HEK293 (cell line): ENCODE results near the gene SARM1.
A peak's percentile ranks its signal among the peaks of the same experiment; 100 is the strongest.

ENCODE experiments used
- CTCF ChIA-PET: fragments of 350-600 bp; formaldehyde crosslinking; extraction: SDS; loops from one replicate; lab custom pipeline; 2021; ENCODE audit warnings: antibody characterized with exemption; lab: Yijun Ruan, JAX
- POLR2A ChIA-PET: fragments of 300-600 bp; formaldehyde crosslinking; extraction: SDS; loops from one replicate; lab custom pipeline; 2020; ENCODE audit warnings: antibody characterized with exemption, inconsistent platforms; lab: Yijun Ruan, JAX
- H3K27ac ChIP-seq: fragments of 200-500 bp; sonication (Bioruptor generic); 2 replicates; pipeline ENCODE4 v1.5.1; 2014; ENCODE audit warnings: low read depth, low read length, control low read depth, inconsistent platforms; ENCODE audit errors: extremely low read depth
- H3K36me3 ChIP-seq, 2 experiments: fragments of 200-500 bp in 1 of 2; sonication (Bioruptor generic) in 1 of 2; 1 replicate in 1 of 2; 2 replicates in 1 of 2; pipeline ENCODE4 v1.5.1; 2014 to 2017; ENCODE audit warnings: inconsistent platforms in 2 of 2, low read length in 2 of 2; ENCODE audit not compliant: control insufficient read depth in 2 of 2, insufficient read depth in 1 of 2
- H3K4me1 ChIP-seq: fragments of 200-500 bp; sonication (Bioruptor generic); 2 replicates; pipeline ENCODE4 v1.5.1; 2014; ENCODE audit warnings: mild to moderate bottlenecking, low read length, inconsistent platforms; ENCODE audit not compliant: control insufficient read depth, insufficient read depth
- H3K4me3 ChIP-seq: 2 replicates; pipeline ENCODE4 v1.5.1; 2011; ENCODE audit warnings: low read depth, mild to moderate bottlenecking, control low read depth, low read length, moderate library complexity
- H3K9me3 ChIP-seq: fragments of 200-500 bp; sonication (Bioruptor generic); 2 replicates; pipeline ENCODE4 v1.5.1; 2014; ENCODE audit warnings: low read depth, low read length, inconsistent platforms; ENCODE audit not compliant: control insufficient read depth, insufficient read depth
- FEZF1 ChIP-seq: fragments of 450-650 bp; formaldehyde crosslinking; IDR thresholded peaks from 2 replicates; pipeline ENCODE4 v1.5.1; 2016; ENCODE audit warnings: missing biosample characterization, missing genetic modification characterization
- KLF17 ChIP-seq: fragments of 450-650 bp; formaldehyde crosslinking; IDR thresholded peaks from 2 replicates; pipeline ENCODE4 v1.5.1; 2016; ENCODE audit warnings: missing biosample characterization, missing genetic modification characterization
- SP3 ChIP-seq: fragments of 450-650 bp; formaldehyde crosslinking; IDR thresholded peaks from 2 replicates; pipeline ENCODE4 v1.5.1; 2016; ENCODE audit warnings: missing biosample characterization, missing genetic modification characterization
- SP7 ChIP-seq: fragments of 450-650 bp; formaldehyde crosslinking; IDR thresholded peaks from 2 replicates; pipeline ENCODE4 v1.5.1; 2016; ENCODE audit warnings: missing biosample characterization, missing genetic modification characterization
- ZFHX2 ChIP-seq: fragments of 450-650 bp; formaldehyde crosslinking; conservative IDR thresholded peaks from 2 replicates; pipeline ENCODE4 v1.5.1; 2016; ENCODE audit warnings: missing biosample characterization, missing genetic modification characterization
- ZNF121 ChIP-seq: fragments of 450-650 bp; formaldehyde crosslinking; IDR thresholded peaks from 2 replicates; pipeline ENCODE4 v1.5.1; 2016; ENCODE audit warnings: missing biosample characterization, missing genetic modification characterization
- ZNF19 ChIP-seq: fragments of 450-650 bp; formaldehyde crosslinking; IDR thresholded peaks from 2 replicates; pipeline ENCODE4; 2016; ENCODE audit warnings: missing biosample characterization, missing genetic modification characterization, low read depth
- ZNF366 ChIP-seq: fragments of 450-650 bp; formaldehyde crosslinking; conservative IDR thresholded peaks from 2 replicates; pipeline ENCODE4 v1.5.1; 2016; ENCODE audit warnings: missing biosample characterization, missing genetic modification characterization
- ZNF398 ChIP-seq: fragments of 450-650 bp; formaldehyde crosslinking; IDR thresholded peaks from 2 replicates; pipeline ENCODE4 v1.5.1; 2017; ENCODE audit warnings: missing biosample characterization, missing genetic modification characterization
- ZNF473 ChIP-seq: fragments of 450-650 bp; formaldehyde crosslinking; IDR thresholded peaks from 2 replicates; pipeline ENCODE4 v1.5.1; 2017; ENCODE audit warnings: missing biosample characterization, missing genetic modification characterization
- ZNF561 ChIP-seq: fragments of 450-650 bp; IDR thresholded peaks from 2 replicates; pipeline ENCODE4 v1.5.1; 2018; ENCODE audit warnings: missing biosample characterization, missing genetic modification characterization, borderline replicate concordance
- ZNF600 ChIP-seq: fragments of 450-650 bp; formaldehyde crosslinking; IDR thresholded peaks from 2 replicates; pipeline ENCODE4 v1.5.1; 2016; ENCODE audit warnings: missing biosample characterization, missing genetic modification characterization
- ZNF624 ChIP-seq: fragments of 450-650 bp; formaldehyde crosslinking; IDR thresholded peaks from 2 replicates; pipeline ENCODE4 v1.5.1; 2017; ENCODE audit warnings: missing biosample characterization, missing genetic modification characterization
- ZNF76 ChIP-seq: fragments of 450-650 bp; formaldehyde crosslinking; IDR thresholded peaks from 2 replicates; pipeline ENCODE4; 2016; ENCODE audit warnings: low read depth, missing biosample characterization, missing genetic modification characterization, borderline replicate concordance
- TF ChIP-seq, protein P1 (sequence below): fragments of 450-650 bp; formaldehyde crosslinking; IDR thresholded peaks from 2 replicates; pipeline ENCODE4 v1.5.1; 2016; ENCODE audit warnings: missing biosample characterization, missing genetic modification characterization, low read depth
- TF ChIP-seq, protein P2 (sequence below): fragments of 450-650 bp; formaldehyde crosslinking; IDR thresholded peaks from 2 replicates; pipeline ENCODE4 v1.5.1; 2016; ENCODE audit warnings: missing biosample characterization, missing genetic modification characterization
- TF ChIP-seq, protein P3 (sequence below): fragments of 450-650 bp; formaldehyde crosslinking; IDR thresholded peaks from 2 replicates; pipeline ENCODE4 v1.5.1; 2016; ENCODE audit warnings: missing biosample characterization, missing genetic modification characterization

SARM1 gene

DNA sequence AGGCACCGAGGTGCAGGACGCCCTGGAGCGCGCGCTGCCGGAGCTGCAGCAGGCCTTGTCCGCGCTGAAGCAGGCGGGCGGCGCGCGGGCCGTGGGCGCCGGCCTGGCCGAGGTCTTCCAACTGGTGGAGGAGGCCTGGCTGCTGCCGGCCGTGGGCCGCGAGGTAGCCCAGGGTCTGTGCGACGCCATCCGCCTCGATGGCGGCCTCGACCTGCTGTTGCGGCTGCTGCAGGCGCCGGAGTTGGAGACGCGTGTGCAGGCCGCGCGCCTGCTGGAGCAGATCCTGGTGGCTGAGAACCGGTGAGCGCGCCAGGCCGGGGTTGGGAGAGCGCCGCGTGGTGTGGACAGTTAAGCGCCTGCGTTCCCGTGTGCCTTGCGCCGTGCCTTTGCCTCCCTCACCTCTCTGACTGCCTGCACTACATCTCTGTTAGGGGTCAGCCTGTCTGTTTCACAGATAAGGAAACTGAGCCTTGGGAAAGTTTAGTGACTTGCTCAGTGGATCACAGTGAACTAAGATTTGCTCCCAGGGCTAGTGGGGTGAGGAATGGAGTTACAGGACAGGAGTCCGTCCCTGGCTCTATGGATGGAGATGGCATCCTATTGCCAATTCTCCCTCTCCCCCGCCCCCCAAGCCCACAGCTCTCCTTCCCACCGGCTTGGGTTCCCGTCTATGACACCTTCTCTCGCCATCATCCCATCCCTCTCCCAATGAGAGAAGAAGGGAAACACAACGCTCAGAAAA, 880 bp downstream of the SARM1 start (continued):
- TF ChIP-seq, protein P1, sequence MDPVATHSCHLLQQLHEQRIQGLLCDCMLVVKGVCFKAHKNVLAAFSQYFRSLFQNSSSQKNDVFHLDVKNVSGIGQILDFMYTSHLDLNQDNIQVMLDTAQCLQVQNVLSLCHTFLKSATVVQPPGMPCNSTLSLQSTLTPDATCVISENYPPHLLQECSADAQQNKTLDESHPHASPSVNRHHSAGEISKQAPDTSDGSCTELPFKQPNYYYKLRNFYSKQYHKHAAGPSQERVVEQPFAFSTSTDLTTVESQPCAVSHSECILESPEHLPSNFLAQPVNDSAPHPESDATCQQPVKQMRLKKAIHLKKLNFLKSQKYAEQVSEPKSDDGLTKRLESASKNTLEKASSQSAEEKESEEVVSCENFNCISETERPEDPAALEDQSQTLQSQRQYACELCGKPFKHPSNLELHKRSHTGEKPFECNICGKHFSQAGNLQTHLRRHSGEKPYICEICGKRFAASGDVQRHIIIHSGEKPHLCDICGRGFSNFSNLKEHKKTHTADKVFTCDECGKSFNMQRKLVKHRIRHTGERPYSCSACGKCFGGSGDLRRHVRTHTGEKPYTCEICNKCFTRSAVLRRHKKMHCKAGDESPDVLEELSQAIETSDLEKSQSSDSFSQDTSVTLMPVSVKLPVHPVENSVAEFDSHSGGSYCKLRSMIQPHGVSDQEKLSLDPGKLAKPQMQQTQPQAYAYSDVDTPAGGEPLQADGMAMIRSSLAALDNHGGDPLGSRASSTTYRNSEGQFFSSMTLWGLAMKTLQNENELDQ (tag by site-specific recombination), result no peak
- TF ChIP-seq ZNF561 (tag by site-specific recombination) (peak; percentile 49; the same call in 1 of the 2 replicates), ZNF600 (tag by site-specific recombination) (peak; percentile 21; the same call in 1 of the 2 replicates), ZNF76 (peak; percentile 14; the same call in 1 of the 2 replicates)

- Histone ChIP-seq H3K4me1 (peaks cover 13% of the 10 kb centered on the region), H3K9me3 (no peaks in the 10 kb centered on the region), H3K27ac (no peak overlapping the region), H3K4me3 (0 out of 2 replicates have a peak overlapping the region, but pooled peaks have one; percentile 50), H3K36me3 (no peaks in the 10 kb centered on the region; a peak in 1 of 3 replicates)
- POLR2A ChIA-PET, result interaction anchor here (7.1 kb wide), 1 partner anchor 15 kb away, joined by 66 read pairs; the partner anchor contains the start of gene POLDIP2
- CTCF ChIA-PET, result interaction anchor here (0.7 kb wide), 1 partner anchor 44 kb away, joined by 4 read pairs; no protein-coding TSS in a partner anchor
- TF ChIP-seq ZNF398 (tag by site-specific recombination), result peak; percentile 24; the same call in 1 of the 2 replicates
- TF ChIP-seq ZNF624 (tag by site-specific recombination), result no peak
- TF ChIP-seq ZNF366 (tag by site-specific recombination), result 0 out of 2 replicates have a peak, but pooled peaks have one; percentile 42
- TF ChIP-seq, protein P2, sequence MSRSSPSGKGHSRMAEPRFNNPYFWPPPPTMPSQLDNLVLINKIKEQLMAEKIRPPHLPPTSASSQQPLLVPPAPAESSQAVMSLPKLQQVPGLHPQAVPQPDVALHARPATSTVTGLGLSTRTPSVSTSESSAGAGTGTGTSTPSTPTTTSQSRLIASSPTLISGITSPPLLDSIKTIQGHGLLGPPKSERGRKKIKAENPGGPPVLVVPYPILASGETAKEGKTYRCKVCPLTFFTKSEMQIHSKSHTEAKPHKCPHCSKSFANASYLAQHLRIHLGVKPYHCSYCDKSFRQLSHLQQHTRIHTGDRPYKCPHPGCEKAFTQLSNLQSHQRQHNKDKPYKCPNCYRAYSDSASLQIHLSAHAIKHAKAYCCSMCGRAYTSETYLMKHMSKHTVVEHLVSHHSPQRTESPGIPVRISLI (tag by site-specific recombination), result no peak
- TF ChIP-seq KLF17 (tag by site-specific recombination), result peak; percentile 51; the same call in 1 of the 2 replicates
Measured at GRCh38 chr17:28372945-28373274, 1.4 kb downstream of the SARM1 start.

- H3K4me1 ChIP-seq, result peaks cover 2% of the 10 kb centered on the region; the same call in 1 of the 2 replicates
- H3K36me3 ChIP-seq, result peaks cover 0 to 29% of the 10 kb centered on the region in 2 experiments; a peak in 2 of 3 replicates
- ChIA-PET CTCF (interaction anchor here (0.6 to 3.3 kb wide), 5 partner anchors 9 to 54 kb away, joined by 3 to 15 read pairs (median 5); partner anchors contain the start of gene VTN), POLR2A (interaction anchor here (0.7 to 1.7 kb wide), 11 partner anchors 8 to 44 kb away, joined by 3 to 7 read pairs (median 4); partner anchors contain the start of genes IFT20, POLDIP2, SARM1 and TNFAIP1)
- H3K27ac ChIP-seq, result no peak overlapping the region
- H3K9me3 ChIP-seq, result no peaks in the 10 kb centered on the region
- no peak overlapping the region for H3K4me3 ChIP-seq
- TF ChIP-seq, protein P3, sequence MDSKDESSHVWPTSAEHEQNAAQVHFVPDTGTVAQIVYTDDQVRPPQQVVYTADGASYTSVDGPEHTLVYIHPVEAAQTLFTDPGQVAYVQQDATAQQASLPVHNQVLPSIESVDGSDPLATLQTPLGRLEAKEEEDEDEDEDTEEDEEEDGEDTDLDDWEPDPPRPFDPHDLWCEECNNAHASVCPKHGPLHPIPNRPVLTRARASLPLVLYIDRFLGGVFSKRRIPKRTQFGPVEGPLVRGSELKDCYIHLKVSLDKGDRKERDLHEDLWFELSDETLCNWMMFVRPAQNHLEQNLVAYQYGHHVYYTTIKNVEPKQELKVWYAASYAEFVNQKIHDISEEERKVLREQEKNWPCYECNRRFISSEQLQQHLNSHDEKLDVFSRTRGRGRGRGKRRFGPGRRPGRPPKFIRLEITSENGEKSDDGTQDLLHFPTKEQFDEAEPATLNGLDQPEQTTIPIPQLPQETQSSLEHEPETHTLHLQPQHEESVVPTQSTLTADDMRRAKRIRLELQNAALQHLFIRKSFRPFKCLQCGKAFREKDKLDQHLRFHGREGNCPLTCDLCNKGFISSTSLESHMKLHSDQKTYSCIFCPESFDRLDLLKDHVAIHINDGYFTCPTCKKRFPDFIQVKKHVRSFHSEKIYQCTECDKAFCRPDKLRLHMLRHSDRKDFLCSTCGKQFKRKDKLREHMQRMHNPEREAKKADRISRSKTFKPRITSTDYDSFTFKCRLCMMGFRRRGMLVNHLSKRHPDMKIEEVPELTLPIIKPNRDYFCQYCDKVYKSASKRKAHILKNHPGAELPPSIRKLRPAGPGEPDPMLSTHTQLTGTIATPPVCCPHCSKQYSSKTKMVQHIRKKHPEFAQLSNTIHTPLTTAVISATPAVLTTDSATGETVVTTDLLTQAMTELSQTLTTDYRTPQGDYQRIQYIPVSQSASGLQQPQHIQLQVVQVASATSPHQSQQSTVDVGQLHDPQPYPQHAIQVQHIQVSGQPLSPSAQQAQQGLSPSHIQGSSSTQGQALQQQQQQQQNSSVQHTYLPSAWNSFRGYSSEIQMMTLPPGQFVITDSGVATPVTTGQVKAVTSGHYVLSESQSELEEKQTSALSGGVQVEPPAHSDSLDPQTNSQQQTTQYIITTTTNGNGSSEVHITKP (tag by site-specific recombination), result peak; percentile 54
- TF ChIP-seq FEZF1 (tag by site-specific recombination) (peak; percentile 39; the same call in 1 of the 2 replicates), ZNF121 (no peak), ZFHX2 (peak; percentile 78), SP3 (tag by site-specific recombination) (0 out of 2 replicates have a peak, but pooled peaks have one; percentile 15), ZNF19 (tag by site-specific recombination) (0 out of 2 replicates have a peak, but pooled peaks have one; percentile 5), ZNF473 (no peak), SP7 (tag by site-specific recombination) (peak; percentile 53; the same call in 1 of the 2 replicates)
Measured at GRCh38 chr17:28379814-28380801, 8.6 kb downstream of the SARM1 start.
